GM19239 (cell line): ENCODE measurements around the gene COL13A1.

Experiments
- DNase-seq: peaks from one replicate; pipeline ENCODE4 v3.0.0; 2011; ENCODE audit warnings: low spot score; ENCODE audit not compliant: insufficient read length
- FAIRE-seq: peaks from 2 replicates; lab custom pipeline; 2011; peaks lifted over from hg19 to GRCh38; lab: Jason Lieb, UNC

Gene COL13A1

DNA sequence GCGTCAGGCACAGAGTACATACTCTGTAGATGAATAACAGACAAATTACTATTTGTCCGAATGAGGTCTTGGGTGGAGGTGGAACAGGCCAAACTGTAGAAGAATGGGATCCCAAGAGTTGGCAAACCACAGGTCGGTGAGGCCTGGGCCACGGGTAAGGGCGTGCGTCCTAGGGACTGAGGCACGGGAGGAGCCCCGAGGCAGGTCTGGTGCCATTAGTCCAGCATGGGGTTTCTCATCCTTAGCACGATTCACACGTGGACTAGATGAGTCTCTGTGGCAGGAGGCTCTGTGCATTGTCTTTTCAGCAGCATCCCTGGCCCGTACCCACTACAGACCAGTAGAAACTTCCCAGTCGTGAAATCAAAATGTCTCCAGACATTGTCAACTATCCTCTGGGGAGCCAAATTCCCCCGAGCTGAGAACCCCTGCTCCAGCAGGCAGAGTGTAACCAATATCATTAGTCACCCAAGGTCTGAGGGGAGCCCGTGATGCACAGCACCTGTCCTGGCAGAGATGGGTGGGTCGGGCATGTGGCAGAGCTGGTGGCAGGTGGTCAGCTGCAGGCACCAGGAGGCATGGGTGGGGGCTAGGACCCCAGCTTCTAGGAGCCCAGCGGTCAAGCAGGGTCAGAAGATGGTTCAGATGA lies 61.3 kb downstream of the COL13A1 start:
- no peak for FAIRE-seq
- DNase-seq = no peak

DNA sequence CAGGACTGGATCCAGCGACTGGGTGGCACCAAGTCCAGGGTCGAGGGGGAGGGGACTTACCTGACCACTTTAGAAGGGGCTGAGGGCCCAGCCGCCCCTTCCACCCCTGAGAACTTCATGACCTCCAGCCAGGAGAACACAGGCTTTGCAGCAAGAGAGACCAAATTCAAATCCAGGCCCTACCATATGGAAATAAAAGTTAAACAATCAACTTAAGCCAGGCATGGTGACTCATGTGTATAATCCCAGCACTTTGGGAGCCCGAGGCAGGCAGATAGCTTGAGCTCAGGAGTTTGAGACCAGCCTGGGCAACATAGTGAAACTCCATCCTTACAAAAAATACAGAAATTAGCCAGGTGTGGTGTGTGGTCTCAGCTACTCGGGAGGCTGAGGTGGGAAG lies 61.9 kb downstream of the COL13A1 start:
- no peak for FAIRE-seq
- no peak for DNase-seq

DNA sequence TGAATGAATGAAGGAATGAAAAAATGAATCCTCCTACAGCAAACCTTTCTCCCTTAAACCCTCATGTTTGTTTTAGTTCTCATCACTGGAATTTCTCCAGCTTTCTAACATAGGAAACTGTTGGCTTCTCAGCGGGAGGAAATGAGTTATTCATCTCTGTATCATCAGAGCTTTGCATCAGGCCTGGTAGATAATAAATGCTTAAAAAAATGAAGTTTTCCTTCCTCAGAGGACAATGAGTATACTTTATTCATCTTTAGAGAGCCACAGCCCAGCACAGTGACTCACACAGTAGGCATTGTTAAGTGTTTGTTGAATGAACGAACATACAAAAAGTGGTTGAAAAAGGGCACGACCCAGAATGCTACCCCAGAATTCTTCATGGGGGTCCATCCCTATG lies 62.6 kb downstream of the COL13A1 start:
- DNase-seq (no peak), FAIRE-seq (no peak)

DNA sequence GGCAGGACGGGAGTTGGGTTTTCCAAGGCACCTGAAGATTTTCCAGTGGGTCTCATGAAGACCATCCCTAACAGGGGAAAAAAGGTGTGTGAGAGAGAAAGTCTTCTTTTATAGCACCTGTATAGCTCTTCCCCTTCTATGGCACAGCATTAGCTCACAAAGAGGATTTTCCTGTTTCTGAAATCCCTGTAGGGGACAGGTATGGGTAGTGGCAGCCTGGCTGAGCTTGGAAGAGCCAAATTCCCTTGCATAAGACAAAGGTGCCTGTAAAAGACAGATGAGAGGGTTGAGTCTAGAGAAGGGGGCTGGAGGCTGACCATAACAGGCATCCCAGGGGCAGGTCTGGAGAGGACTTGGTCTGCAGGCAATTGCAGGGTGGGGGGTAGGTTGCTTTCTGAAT lies 63.7 kb downstream of the COL13A1 start:
- DNase-seq (no peak), FAIRE-seq (no peak)

DNA sequence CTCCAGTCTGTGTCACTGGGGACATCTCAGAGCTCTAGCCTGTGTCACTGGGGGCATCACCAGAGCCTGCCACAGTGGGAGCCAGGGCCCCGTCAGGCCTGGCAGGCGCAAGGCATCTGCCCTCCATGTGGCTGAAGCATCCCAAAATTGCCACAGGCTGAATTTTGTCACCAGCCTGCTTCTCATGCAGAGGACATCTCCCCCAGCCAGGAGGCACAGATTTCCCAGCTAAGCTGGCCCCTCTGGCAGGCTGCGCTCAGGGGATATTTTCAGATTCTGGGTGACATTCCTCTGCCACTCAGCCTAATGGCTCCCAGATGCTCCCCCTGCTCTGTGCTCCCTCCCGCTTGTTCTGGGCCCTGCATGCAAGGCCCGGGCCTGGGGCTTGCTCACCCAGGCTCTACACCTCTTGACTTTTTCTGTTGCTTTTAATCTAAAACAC lies 64.6 kb downstream of the COL13A1 start:
- FAIRE-seq = no peak
- DNase-seq = no peak

DNA sequence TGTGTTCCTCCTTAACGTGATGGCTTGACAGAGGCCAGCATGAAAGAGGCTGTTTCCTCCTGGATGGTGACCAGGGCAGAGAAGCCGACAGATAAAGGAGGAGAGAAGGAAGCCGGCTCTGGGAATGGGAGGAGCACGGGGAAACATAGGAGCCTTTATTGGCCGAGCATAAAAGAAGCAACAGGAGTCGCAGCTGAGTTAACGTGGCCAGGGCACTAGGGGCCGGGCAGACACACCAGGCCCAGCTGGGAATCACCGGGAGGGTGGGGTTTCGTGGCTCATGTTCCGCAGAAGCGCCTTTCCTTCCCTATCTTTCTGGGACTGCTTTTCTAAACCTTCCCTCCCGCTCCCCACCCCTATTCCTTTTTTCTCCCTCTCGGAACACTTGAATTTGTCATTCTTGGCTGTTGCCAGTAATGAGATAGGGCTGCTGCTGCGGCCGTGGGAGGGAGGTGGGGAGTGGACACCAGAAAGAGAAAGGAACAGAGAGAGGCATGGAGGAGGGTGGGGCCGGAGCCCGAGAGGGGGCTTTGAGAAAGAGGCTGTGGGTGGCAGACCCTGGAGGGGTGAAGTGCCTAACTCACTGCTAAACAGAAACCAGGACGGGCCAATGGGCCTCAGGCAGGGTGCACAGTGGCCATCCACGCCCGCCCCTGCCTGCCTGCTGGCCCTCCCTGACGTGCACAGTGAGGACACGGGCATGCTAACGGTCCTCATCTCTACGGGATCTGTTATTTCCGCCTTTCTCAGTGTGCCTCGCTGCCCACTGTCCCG lies 65.2 kb downstream of the COL13A1 start:
- DNase-seq = no peak
- FAIRE-seq = no peak

DNA sequence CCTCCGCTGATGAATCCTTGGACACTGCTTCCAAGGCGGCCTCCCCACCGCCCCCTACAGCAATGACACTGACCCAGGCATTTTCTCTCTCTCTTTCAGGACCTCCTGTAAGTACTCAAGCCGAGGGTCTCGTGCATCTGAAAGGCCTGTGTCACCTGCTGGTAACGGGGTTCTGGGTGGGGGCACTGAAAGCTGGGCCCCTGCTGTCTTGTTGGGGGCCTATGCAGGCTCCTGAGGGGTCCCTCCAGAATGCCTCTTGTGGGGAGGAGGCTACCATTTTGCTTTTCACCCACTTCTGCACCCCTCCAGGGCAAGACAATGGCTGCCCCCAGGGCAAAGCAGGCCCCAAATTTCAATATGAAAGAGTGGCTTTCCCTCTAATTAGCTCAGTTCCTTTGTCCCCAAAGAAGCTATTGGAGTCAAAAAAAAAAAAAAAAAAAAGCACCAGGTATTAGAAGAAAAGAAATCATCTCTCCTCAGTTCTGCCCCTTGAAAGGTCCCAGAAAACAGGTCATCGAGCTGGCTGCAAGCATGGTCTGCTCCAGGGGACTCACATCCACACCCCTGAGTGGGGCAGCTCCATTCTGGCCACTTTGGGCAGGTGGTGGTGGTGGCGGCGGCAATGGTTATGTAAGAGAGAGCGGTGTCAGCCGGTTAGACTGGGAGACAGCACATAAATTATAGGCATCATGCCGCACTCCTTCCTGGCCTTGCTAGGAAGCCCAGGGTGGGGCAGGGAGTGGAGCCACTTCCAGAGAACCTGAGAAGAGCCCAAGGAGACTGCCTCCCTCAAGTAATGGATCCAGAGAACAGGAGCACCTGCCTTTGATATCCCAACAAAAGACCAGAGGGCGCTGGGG lies 66.2 kb downstream of the COL13A1 start:
- no peak for FAIRE-seq
- no peak for DNase-seq

DNA sequence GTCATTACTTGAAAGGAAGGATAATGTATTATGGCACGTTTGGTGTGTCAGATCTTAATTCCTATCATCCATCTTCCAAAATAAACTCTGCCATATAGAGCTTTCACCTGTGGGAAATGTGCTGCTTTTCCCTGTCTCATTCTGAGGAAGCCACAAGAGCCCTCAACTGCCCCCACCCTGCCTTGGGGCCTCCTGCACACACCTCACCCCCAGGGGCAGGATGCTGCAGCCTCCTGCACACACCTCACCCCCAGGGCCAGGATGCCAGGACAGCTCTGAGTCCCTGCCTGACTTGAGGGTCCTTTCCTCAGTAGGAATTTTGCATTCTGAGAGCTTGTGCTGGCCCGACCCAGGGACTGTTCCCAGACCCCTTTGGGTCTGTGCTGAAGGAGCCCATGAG lies 67.1 kb downstream of the COL13A1 start:
- FAIRE-seq (no peak), DNase-seq (no peak)

DNA sequence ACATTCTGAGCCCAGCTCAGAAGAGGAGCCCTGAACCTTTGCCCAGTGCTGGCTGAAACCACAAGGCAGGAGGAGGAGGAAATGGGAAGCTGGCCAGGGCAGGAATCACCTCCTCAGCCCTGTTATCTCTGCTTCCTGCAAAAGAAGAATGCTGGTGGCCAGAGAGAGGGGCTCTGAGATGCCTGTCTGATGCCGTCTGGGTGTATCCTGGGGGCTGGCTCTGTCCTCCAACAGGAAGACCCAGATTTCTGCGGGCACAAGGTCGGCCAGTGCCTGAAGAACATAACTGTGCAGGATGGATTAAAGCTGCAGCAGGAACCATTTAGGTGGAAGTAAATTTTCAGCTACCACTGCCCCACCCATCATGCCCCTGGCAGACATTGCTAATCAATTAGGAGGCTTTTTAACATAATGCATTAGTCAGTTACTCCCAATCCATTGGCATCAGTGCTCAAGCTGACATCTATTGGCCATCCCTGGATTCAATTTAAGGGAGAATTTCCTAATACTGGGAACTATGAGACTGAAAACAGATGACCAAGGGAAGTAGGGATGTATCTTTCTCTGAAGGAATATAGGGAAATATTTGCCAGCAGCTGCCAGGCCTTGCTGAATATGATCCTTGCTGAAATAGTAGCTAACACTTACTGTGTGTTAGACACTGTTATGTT lies 67.7 kb downstream of the COL13A1 start:
- no peak for FAIRE-seq

DNA sequence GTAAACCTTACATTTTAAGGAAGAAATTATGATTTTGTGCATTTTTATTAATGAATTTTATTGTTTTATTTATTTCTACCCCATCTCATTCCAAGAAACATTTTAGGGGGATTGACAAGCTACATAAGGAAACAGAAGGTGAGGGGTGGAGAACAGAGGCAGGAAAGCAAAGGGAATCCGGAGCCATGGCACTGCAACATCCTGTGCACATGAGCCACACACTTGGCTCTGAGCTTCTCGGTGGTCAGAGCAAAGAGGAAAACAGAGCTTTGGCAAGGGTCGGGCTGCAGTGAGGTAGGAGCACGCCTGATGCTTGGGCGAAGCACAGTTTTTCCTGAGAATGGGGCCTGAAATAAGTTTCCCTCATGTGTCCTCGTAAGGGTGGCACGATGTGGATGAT lies 68.9 kb downstream of the COL13A1 start:
- DNase-seq (no peak), FAIRE-seq (no peak)

More for the DNA sequence above, 67.7 kb downstream of the COL13A1 start:
- no peak for DNase-seq

DNA sequence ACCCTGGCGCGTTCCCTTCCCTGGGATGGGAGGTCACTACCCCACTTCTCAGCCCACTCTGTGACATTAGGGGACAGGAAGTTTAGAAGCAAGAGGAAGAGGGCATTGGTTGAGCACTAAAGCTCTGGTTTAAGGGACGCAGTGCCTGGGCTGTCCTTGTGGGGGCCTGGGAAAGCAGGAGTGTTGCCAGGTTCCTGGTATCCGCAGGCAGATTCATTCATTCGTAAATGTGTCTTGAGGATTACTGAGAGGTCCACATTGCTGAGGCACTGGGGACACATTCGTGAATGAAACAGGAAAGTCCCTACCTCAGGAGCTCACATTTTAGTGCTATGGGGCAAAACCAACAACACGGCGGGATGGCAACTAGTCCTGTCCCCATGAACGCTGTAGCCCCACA lies 69.4 kb downstream of the COL13A1 start:
- FAIRE-seq = no peak
- DNase-seq = no peak

DNA sequence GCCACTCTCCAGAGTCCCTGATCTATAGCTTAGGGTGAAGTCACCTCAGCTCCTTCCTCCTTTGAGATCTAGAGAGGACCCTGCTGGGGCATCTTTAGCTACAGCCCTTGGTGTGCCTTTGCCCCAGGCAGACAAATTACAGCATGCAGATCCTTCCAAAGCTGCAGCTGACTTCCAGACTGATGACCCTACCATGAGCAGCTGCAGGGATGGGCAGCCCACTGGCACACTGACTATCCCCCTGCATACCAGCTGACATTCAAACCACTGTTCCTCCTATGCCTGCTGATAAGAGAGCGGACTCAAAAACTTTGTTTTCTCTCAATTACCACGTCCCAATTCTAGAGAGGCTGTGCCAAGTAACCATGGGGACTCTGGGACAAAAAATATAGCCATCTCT lies 70.6 kb downstream of the COL13A1 start:
- FAIRE-seq = no peak
- no peak for DNase-seq

DNA sequence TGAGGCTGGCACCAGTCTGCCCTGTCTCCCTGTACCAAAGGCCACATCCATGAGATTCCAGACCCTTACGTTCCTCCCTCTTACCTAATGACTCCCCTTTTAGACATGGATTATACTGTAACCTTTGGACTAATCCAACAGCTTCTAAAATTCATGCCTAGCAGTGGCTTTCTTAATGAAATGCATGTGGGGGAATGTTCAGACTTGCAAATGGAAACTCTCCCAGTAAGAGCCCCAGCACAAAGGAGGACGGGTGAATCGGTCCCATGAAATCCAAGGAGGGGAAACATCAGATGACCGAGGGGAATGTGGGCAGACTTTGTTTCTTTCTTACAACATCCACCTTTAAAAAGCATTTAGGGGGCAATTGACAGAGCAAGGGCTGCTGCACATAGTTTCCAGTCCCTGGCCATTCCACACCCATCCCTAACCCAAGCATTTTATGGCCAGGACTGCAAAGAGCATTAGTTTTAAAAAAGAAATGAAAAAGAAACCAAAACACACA lies 71.5 kb downstream of the COL13A1 start:
- FAIRE-seq (no peak), DNase-seq (no peak)

DNA sequence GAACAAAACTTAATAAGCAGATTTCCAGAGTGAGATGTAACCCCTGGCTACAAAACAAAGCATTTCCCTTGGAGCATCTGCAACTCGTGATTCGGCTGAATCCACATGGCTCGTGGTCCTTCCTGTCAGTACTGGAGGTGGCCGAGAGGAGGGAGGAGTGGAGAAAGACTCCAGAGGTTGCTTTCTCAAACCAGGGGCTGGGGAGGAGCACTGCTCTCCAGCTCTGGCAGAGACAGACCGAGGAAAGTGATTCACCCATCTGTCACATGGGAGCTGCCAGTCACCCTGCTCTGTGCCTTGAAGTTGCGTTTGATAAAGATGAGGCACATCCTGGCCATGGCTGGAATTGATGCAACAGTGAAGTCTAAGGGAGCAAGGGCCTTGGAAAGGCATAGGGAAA lies 72.7 kb downstream of the COL13A1 start:
- DNase-seq (no peak), FAIRE-seq (no peak)

DNA sequence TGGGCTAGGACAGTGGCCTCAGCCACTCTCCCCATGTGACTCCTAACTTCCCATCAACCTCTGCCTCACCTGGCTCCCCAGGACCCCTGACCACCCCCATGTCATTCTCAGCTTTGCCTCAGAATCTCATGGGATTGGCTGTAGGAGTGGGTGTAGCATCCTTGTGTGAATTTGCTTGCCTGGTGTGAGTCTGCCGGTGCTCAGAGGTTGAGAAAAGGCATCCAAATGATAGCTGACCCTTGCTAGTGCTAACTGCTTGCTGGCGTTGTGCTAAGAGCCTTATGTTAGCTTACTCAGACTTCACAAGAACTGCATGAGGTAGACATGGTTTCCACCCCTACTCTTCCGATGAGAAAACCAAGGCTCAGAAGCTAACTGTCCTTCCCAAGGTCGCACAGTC lies 74.2 kb downstream of the COL13A1 start:
- no peak for FAIRE-seq

DNA sequence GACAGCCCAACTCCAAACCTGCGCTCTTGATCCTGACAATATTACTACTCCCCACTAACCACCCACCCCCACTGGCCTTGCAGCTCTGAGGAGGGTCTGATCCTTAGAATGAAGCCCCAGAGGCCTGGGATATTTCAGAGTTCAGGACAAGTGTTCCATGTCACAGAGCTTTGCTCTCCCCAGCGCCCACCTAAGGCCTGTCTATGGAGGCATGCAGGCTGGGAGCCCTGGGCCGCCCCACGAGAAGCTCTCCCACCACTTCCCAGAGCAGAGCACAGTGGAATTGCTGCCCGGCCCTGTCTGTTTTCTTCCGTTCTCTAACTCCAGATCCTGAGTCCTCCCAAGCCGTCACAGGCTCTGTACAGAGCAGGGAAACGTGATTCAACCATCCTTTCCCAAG lies 74.6 kb downstream of the COL13A1 start:
- DNase-seq (no peak), FAIRE-seq (no peak)

More for the DNA sequence above, 74.2 kb downstream of the COL13A1 start:
- no peak for DNase-seq

DNA sequence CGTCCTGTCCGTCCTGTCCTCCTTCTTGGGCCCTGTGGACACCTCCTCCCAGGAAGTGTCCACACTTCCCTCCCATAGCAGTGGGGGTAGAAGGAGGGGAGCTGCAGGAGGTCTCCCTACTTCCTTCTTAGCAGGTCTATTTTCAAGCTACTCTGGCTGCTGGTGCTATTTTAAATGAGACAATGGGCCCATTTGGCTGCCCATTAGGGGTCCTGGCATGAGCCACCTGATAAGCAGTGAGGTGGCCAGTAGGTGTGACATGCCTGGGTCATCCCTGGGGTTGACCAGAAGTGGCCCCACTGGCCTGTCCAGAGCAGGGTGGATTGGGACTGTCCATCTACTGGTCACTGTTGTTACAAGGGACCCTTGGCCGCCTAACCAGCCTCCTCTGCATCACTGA lies 75.2 kb downstream of the COL13A1 start:
- no peak for DNase-seq
- FAIRE-seq = no peak

DNA sequence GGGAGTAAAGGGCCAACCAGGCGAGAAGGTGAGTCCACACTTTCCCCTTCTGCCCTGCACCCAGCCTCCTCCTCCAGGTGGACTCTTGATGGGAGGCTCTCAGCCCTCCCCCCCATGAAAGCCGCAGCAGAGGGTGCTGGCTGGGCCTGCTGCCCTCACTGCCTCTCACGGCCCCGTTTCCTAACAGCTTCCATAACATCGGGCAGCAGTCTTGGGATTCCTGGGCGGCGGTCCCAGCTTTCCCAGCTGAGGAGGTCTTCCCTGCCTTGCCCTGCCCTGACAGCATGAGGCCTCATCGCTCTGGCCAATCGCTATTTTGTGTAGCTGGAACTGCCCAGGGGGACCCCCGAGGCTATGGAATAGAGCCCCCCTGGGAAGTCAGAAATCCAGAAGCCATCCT lies 76.3 kb downstream of the COL13A1 start:
- FAIRE-seq (no peak), DNase-seq (no peak)

DNA sequence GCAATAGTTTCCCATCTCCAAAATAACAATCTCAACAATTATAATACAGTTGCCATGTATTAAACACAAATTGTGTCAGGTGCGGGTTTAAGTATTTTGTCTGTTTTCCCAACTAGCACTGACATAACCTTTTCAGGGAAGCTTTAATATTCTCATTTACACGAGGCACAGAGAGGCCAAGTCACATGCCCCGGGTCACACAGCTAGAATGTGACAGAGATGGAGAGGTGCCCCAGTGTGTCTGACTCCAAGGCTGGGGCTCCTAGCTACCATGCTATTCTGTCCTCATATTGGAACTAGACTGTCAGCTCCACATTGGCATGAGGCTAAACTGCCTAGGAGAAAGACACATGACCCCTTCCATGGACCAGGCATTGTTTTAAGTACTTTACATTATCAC lies 77.2 kb downstream of the COL13A1 start:
- DNase-seq = no peak

DNA sequence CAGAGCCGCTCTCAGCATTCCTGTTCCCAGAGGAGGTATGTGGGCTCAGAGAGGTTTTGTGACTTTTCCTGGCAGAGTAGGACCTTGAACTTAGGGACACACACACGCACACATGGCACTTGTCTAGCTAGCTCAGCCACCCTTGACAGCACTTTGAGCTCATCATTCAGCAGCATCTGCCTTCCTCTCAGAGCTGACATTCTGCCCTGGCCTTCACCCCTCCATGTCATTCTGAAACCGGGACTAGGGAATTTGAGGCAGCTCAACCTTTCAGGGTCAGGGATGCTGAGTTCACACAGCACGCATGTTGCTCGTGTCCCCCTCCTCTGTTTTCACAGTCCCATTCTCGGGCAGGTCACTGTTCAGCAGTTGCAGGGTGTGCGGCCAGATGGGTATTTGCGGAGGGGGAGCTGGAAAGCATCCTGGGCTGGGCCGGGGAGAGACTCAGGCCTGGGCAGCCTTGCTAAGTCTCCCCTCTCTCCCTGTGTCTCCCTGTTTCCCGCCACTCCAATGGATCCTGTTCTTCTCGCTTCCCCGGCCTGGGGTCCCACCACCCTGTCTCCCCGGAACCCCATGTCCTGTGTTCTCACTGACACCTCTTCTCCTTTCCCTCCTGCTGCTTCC lies 78.0 kb downstream of the COL13A1 start:
- no peak for FAIRE-seq

More for the DNA sequence above, 77.2 kb downstream of the COL13A1 start:
- no peak for FAIRE-seq

More for the DNA sequence above, 78.0 kb downstream of the COL13A1 start:
- DNase-seq = no peak
